AG04450 (cell line): ENCODE measurements around the gene EFCAB6. TPM values are rescaled to one million over a fixed set of nuclear protein-coding genes. Genes with fewer than 3 reads are reported as not detected.

ENCODE experiments used
- CTCF ChIA-PET: fragments of 300-600, 350-600 bp; formaldehyde crosslinking; extraction: SDS; loops from one replicate; lab custom pipeline; 2022; ENCODE audit warnings: antibody characterized with exemption, inconsistent platforms; lab: Charles Lee
- POLR2A ChIA-PET: fragments of 350-600 bp; formaldehyde crosslinking; extraction: SDS; loops from one replicate; lab custom pipeline; 2021; ENCODE audit warnings: antibody characterized with exemption, inconsistent platforms; lab: Yijun Ruan, JAX
- DNase-seq: peaks from one replicate; pipeline ENCODE4 v3.0.0-alpha.2; 2011; ENCODE audit warnings: low read depth, low spot score
- H3K27ac ChIP-seq: one replicate; pipeline ENCODE4 v1.5.1; 2012; ENCODE audit warnings: low read depth, low read length, control low read depth
- H3K27me3 ChIP-seq: one replicate; pipeline ENCODE4 v1.6.0; 2012; ENCODE audit warnings: low read length; ENCODE audit not compliant: control insufficient read depth, insufficient read depth
- H3K4me3 ChIP-seq: 2 replicates; pipeline ENCODE4 v1.5.1; 2011; ENCODE audit warnings: mild to moderate bottlenecking, low read depth, low read length, control low read depth
- H3K9me3 ChIP-seq: 2 replicates; pipeline ENCODE4 v1.5.1; 2012; ENCODE audit warnings: low read length; ENCODE audit not compliant: control insufficient read depth, insufficient read depth
- CTCF ChIP-seq: IDR thresholded peaks from 2 replicates; pipeline ENCODE4 v1.5.1; 2011; ENCODE audit warnings: low read depth, low read length, control low read depth, inconsistent platforms
- polyA plus RNA-seq: library from polyadenylated mRNA; depleted of rRNA; stranded (reverse); fragments of >200 nt; gene quantifications from 2 replicates; pipeline ENCODE4 v1.2.3, GENCODE V29; 2011

Gene EFCAB6
- polyA plus RNA-seq, 1 experiment, result 1.4 TPM

DNA sequence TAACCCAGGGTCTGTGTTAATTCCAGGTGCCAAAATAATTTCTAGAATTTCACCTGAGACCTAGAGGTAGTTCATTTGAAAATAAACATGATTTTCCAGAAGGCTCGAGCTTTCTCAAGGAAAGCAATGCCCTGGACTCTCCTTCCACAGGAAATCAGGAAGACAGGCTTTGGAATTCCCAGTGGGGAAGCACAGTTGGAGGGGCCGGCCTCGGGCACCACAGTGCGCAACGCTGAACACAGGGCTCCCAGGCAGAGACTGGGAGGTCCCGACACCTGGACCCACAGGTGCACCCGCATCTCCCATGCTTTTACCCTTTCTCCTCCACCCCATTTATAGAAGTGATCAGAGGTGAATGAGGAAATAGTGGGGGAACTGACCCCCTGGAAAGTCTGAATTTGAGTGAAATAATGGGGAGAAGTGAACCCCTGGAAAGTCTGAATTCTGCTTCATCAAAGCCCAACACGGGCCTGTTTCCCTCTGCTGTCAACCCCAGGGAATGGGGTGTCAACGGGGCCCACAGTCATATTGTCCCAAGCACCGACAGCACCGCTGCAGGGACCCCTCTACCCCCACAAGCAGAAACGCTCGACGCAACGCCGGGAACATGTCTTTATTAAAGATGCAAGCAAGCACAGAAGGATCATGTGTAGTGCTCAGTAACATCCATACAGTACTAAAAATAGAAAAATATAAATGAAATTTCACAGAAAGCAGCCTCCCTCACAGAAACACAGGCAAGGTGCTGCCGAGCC lies 12.0 kb upstream of the EFCAB6 start:
- no peak for DNase-seq
- no peak overlapping the region for H3K4me3 ChIP-seq
- no peaks in the 10 kb centered on the region for H3K9me3 ChIP-seq
- H3K27ac ChIP-seq, result no peak overlapping the region
- no peak for TF ChIP-seq CTCF
- peaks cover 16% of the 10 kb centered on the region for H3K27me3 ChIP-seq
- ChIA-PET CTCF (no interaction called here), POLR2A (no interaction called here)

- ChIA-PET CTCF (no interaction called here), POLR2A (no interaction called here)
- Histone ChIP-seq H3K9me3 (no peaks in the 10 kb centered on the region), H3K27me3 (peaks cover 18% of the 10 kb centered on the region), H3K27ac (no peak overlapping the region), H3K4me3 (no peak overlapping the region)
- TF ChIP-seq CTCF, result no peak
- DNase-seq, result no peak
These were observed 11.3 kb upstream of the EFCAB6 start for GRCh38 chr22:43823353-43823908.

DNA sequence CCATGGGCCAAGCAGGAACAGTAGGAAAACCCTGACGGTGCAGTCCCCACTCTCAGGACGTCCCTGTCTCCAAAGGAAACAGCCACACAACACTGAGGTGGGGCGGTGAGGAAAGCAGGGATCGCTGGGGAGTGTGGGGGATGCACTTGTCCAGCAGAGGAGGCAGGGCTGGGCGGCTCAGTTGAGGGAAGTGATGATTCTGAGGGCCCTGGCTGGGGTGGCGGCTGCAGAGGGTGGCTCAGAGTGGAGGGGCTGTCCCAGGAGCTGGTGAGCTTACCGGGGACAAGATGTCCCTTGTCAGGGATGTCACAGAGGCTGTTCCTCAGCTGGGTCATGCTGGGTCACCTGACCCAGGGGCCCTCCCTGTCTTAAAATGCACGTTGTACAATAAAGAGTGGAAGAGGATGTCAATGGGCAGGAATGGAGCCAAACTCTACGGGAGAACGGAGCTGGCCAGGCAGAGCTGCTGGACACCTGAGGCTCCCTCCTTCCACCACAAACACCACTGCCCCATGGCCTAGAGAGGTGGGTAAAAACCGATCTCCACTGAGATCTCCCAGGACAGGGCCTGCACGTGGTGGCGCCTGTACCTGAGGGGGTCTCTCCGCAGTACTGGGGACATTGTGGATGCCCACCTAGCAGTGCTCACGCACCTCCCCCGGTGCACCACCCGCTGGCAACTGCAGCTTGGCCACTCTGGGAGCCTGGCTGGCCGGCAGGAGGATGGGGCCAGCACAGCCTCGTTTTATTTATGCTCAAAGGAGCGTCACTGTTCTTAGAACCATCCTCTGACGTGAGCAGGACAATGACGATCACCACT lies 9.7 kb upstream of the EFCAB6 start:
- H3K4me3 ChIP-seq, result no peak overlapping the region
- DNase-seq, result no peak
- peaks cover 19% of the 10 kb centered on the region for H3K27me3 ChIP-seq
- ChIA-PET CTCF (no interaction called here), POLR2A (no interaction called here)
- no peaks in the 10 kb centered on the region for H3K9me3 ChIP-seq
- no peak overlapping the region for H3K27ac ChIP-seq
- no peak for TF ChIP-seq CTCF

DNA sequence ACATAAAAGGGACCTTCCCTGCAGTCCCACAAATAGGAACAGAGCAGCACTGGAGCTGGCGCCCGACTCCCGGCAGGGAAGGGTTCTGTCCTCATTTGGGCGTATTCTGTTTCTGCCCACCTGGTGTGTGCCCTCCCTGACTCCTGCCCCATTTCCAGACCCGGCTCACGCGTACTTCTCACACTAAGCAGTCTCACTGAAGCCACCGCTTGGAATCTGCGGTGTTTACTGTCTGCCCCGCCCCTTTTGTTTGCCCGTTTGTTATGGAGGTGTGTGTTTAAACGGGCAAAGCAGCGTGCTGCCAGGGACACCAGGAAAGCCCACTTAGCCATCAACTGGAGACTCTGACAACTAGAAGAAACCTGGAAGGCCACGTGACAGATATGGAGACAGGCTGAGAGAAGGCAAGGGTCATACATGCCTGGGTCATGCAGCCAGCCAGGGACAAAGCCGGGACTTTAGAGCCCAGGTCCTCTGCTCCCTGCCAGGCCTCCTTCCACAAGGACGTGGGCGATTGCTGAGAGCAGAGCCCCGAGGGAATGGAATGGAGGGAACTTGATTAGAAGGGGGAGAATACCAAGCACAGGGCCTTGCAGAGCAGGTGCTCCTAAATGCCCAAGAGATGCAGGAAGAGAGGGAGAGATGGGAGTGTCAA lies 8.7 kb upstream of the EFCAB6 start:
- POLR2A ChIA-PET, result no interaction called here
- CTCF ChIA-PET, result no interaction called here
- Histone ChIP-seq H3K4me3 (no peak overlapping the region), H3K27ac (no peak overlapping the region), H3K27me3 (peaks cover 19% of the 10 kb centered on the region), H3K9me3 (no peaks in the 10 kb centered on the region)
- no peak for TF ChIP-seq CTCF
- DNase-seq, result no peak
